H9 (cell line): ENCODE results near the gene FKBP8. TPM values are rescaled to one million over a fixed set of nuclear protein-coding genes. Genes with fewer than 3 reads are reported as not detected.

ENCODE experiments used
- DNase-seq: peaks from one replicate; pipeline ENCODE4 v3.0.0-alpha.2; 2017
- H2AFZ ChIP-seq: one replicate; pipeline ENCODE4 v1.6.1; 2013; ENCODE audit warnings: mild to moderate bottlenecking, low read length, control low read depth, moderate library complexity
- H2AK5ac ChIP-seq: 2 replicates; pipeline ENCODE4 v1.6.1; 2013; ENCODE audit warnings: low read length, control low read depth, mixed read lengths; ENCODE audit not compliant: insufficient read length
- H2BK120ac ChIP-seq: one replicate; pipeline ENCODE4 v1.6.1; 2013; ENCODE audit warnings: low read depth, mild to moderate bottlenecking, low read length, control low read depth, inconsistent platforms; ENCODE audit not compliant: poor library complexity, severe bottlenecking
- H2BK12ac ChIP-seq: 2 replicates; pipeline ENCODE4 v1.6.1; 2013; ENCODE audit warnings: low read length, control low read depth, mixed read lengths, low read depth; ENCODE audit not compliant: insufficient read length
- H2BK15ac ChIP-seq: 2 replicates; pipeline ENCODE4 v1.6.1; 2013; ENCODE audit warnings: low read depth, low read length, control low read depth
- H2BK20ac ChIP-seq: one replicate; pipeline ENCODE4 v1.6.1; 2013; ENCODE audit warnings: low read depth, mild to moderate bottlenecking, low read length, control low read depth, inconsistent platforms; ENCODE audit not compliant: poor library complexity, severe bottlenecking
- H2BK5ac ChIP-seq: 2 replicates; pipeline ENCODE4 v1.6.1; 2013; ENCODE audit warnings: low read length, control low read depth, mixed read lengths; ENCODE audit not compliant: insufficient read length
- H3K14ac ChIP-seq: 2 replicates; pipeline ENCODE4 v1.6.1; 2013; ENCODE audit warnings: low read length, control low read depth; ENCODE audit not compliant: insufficient read depth
- H3K18ac ChIP-seq: 2 replicates; pipeline ENCODE4 v1.6.1; 2013; ENCODE audit warnings: low read depth, mild to moderate bottlenecking, mixed read lengths, low read length, control low read depth; ENCODE audit not compliant: insufficient read length
- H3K23ac ChIP-seq: 2 replicates; pipeline ENCODE4 v1.6.1; 2013; ENCODE audit warnings: low read length, control low read depth, mixed read lengths, low read depth; ENCODE audit not compliant: insufficient read length
- H3K23me2 ChIP-seq: 2 replicates; pipeline ENCODE4 v1.6.1; 2013; ENCODE audit warnings: low read depth, mild to moderate bottlenecking, mixed read lengths, low read length, control low read depth; ENCODE audit not compliant: insufficient read length, poor library complexity, severe bottlenecking
- H3K27ac ChIP-seq: 2 replicates; pipeline ENCODE4 v1.5.1; 2013; ENCODE audit warnings: low read length, control low read depth, mixed read lengths, low read depth; ENCODE audit not compliant: insufficient read length
- H3K27me3 ChIP-seq: 2 replicates; pipeline ENCODE4 v1.6.1; 2013; ENCODE audit warnings: low read length, control low read depth, inconsistent platforms; ENCODE audit not compliant: insufficient read depth
- H3K4ac ChIP-seq: 2 replicates; pipeline ENCODE4 v1.6.1; 2013; ENCODE audit warnings: low read depth, mild to moderate bottlenecking, control low read depth, inconsistent platforms, low read length, moderate library complexity
- H3K4me1 ChIP-seq: 2 replicates; pipeline ENCODE4 v1.6.1; 2013; ENCODE audit warnings: low read length, control low read depth, inconsistent platforms; ENCODE audit not compliant: insufficient read depth
- H3K4me2 ChIP-seq: 2 replicates; pipeline ENCODE4 v1.6.1; 2013; ENCODE audit warnings: low read length, control low read depth, mixed read lengths; ENCODE audit not compliant: insufficient read length, insufficient read depth
- H3K56ac ChIP-seq: 2 replicates; pipeline ENCODE4 v1.6.1; 2013; ENCODE audit warnings: low read depth, mild to moderate bottlenecking, mixed read lengths, low read length, control low read depth; ENCODE audit not compliant: insufficient read length
- H3K79me1 ChIP-seq: 2 replicates; pipeline ENCODE4 v1.6.1; 2013; ENCODE audit warnings: low read depth, mild to moderate bottlenecking, moderate library complexity, low read length, control low read depth, inconsistent platforms; ENCODE audit not compliant: insufficient read depth, poor library complexity, severe bottlenecking
- H3K79me2 ChIP-seq: 2 replicates; pipeline ENCODE4 v1.6.1; 2013; ENCODE audit warnings: low read length, control low read depth, inconsistent platforms; ENCODE audit not compliant: insufficient read depth
- H3K9ac ChIP-seq: 2 replicates; pipeline ENCODE4 v1.6.1; 2013; ENCODE audit warnings: low read length, control low read depth, mixed read lengths; ENCODE audit not compliant: insufficient read length; ENCODE audit errors: extremely low read depth
- H3K9me3 ChIP-seq: one replicate; pipeline ENCODE4 v1.6.1; 2013; ENCODE audit warnings: low read depth, low read length, inconsistent platforms; ENCODE audit not compliant: control insufficient read depth
- H3T11ph ChIP-seq: one replicate; pipeline ENCODE4 v1.6.1; 2013; ENCODE audit warnings: mild to moderate bottlenecking, low read length, control low read depth, inconsistent platforms
- H4K20me1 ChIP-seq: one replicate; pipeline ENCODE4 v1.6.1; 2013; ENCODE audit not compliant: control insufficient read depth, insufficient read length, insufficient read depth
- H4K5ac ChIP-seq: 2 replicates; pipeline ENCODE4 v1.6.1; 2013; ENCODE audit warnings: low read depth, mild to moderate bottlenecking, mixed read lengths, low read length, control low read depth; ENCODE audit not compliant: insufficient read length
- H4K8ac ChIP-seq: replicated peaks from 2 replicates; pipeline ENCODE4 v1.6.1; 2013; ENCODE audit warnings: low read length, control low read depth, mixed read lengths, low read depth; ENCODE audit not compliant: insufficient read length
- H4K91ac ChIP-seq: 2 replicates; pipeline ENCODE4 v1.6.1; 2013; ENCODE audit warnings: low read depth, mild to moderate bottlenecking, moderate library complexity, mixed read lengths, low read length, control low read depth; ENCODE audit not compliant: insufficient read length
- H3K27ac Mint-ChIP-seq, 3 experiments: 2 replicates in 2 of 3; 3 replicates in 1 of 3; pipeline ENCODE4 v1.8.0; 2020 to 2021; ENCODE audit warnings: mixed read lengths in 3 of 3, mild to moderate bottlenecking in 1 of 3, moderate library complexity in 1 of 3
- H3K27me3 Mint-ChIP-seq: 2 replicates; pipeline ENCODE4 v1.8.0; 2021; ENCODE audit warnings: low read depth, mild to moderate bottlenecking, moderate library complexity, mixed read lengths
- H3K36me3 Mint-ChIP-seq, 3 experiments: 2 replicates in 2 of 3; 3 replicates in 1 of 3; pipeline ENCODE4 v1.8.0; 2020 to 2021; ENCODE audit warnings: low read depth in 3 of 3, mixed read lengths in 3 of 3; ENCODE audit not compliant: insufficient read depth in 1 of 3
- H3K4me1 Mint-ChIP-seq, 2 experiments: 2 replicates each; pipeline ENCODE4 v1.8.0; 2020; ENCODE audit warnings: mixed read lengths in 2 of 2
- H3K4me3 Mint-ChIP-seq, 2 experiments: 2 replicates in 1 of 2; 3 replicates in 1 of 2; pipeline ENCODE4 v1.8.0; 2020 to 2021; ENCODE audit warnings: mild to moderate bottlenecking in 2 of 2, mixed read lengths in 2 of 2, moderate library complexity in 1 of 2
- H3K9me3 Mint-ChIP-seq, 2 experiments: 2 replicates in 1 of 2; 3 replicates in 1 of 2; pipeline ENCODE4 v1.8.0; 2020; ENCODE audit warnings: mild to moderate bottlenecking in 2 of 2, mixed read lengths in 2 of 2, moderate library complexity in 1 of 2
- CTCF ChIP-seq: fragments of 200-600 bp; sonication (generic); conservative IDR thresholded peaks from 3 replicates; pipeline ENCODE4 v1.8.0; 2021; ENCODE audit warnings: antibody characterized with exemption, mild to moderate bottlenecking
- WGBS: extraction: QIAGEN DNeasy Blood & Tissue Kit; methylation state at CpG from one replicate; pipeline ENCODE4 v1.1.7; 2013; ENCODE audit warnings: missing lambda C conversion rate, low lambda C conversion rate, mixed read lengths; ENCODE audit not compliant: insufficient read length; ENCODE audit errors: extremely low coverage; 5-methylcytosine and 5-hydroxymethylcytosine counted together
- total RNA-seq: library from RNA; stranded (reverse); gene quantifications from 2 replicates; pipeline ENCODE4 v1.2.1, GENCODE V29; 2021

Gene FKBP8
- total RNA-seq, 1 experiment from 2014 or later = 308 TPM

DNA sequence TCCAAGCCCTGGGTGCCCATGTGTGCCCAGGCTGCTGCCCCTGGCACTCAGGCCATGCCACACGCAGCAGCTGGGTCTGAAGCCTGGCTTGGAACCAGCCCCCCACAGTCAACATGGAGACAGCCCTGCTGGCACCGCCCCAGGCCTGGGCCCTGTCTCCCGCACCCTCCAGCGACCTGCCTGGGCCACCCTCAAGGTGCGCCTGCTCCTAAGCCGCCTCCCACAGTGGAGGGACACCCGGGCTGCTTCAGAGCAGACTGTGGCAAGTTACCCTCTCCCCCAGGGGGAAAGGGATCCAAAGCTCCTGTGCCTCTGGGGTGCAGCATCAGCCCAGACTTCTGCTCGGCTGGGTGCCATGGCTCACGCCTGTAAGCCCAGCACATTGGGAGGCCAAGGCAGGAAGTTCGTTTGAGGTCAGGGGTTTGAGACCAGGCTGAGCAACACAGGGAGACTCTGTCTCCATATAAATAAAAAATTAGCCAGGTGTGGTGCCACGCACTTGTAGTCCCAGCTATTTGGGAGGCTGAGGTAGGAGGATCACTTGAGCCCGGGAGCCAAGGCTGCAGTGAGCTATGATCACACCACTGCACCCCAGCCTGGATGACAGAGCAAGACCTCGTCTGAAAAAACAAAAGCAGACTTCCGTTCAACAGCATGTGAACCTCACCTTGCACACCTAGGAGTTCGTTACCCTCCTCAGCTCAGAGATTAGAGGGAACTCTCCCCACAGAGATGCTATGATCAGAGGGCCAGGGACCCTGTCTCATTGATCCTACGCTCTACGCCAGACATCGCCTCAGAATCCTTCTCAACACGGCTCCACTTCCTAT, 37.1 kb downstream of the FKBP8 start:
- no peaks in the 10 kb centered on the region for H3K23me2 ChIP-seq
- H3K27ac ChIP-seq = no peak overlapping the region
- no peak overlapping the region for H3K4ac ChIP-seq
- no peak overlapping the region for H3K23ac ChIP-seq
- no peak overlapping the region for H2BK5ac ChIP-seq
- H3K4me2 ChIP-seq = no peak overlapping the region
- no peak overlapping the region for H2BK20ac ChIP-seq
- Mint-ChIP-seq H3K9me3 (no peaks in the 10 kb centered on the region), H3K27me3 (no peaks in the 10 kb centered on the region), H3K27ac (peak overlapping the region; percentile 13 to 87 (median 82); a peak in 2 of 7 replicates), H3K4me1 (peaks cover 13 to 14% of the 10 kb centered on the region in 2 experiments), H3K36me3 (no peaks in the 10 kb centered on the region; a peak in 1 of 7 replicates), H3K4me3 (no peak overlapping the region)
- no peak overlapping the region for H3K9ac ChIP-seq
- no peak overlapping the region for H2BK120ac ChIP-seq
- H3K79me1 ChIP-seq = peaks cover 2% of the 10 kb centered on the region
- no peak overlapping the region for H2AFZ ChIP-seq
- no peak overlapping the region for H4K8ac ChIP-seq
- H2BK15ac ChIP-seq = no peak overlapping the region
- WGBS = no CpG with 5 or more reads among the region's 19 CpGs
- H3K56ac ChIP-seq = no peak overlapping the region
- H2AK5ac ChIP-seq = no peak overlapping the region
- no peak overlapping the region for H3T11ph ChIP-seq
- no peaks in the 10 kb centered on the region for H3K9me3 ChIP-seq
- no peaks in the 10 kb centered on the region for H3K4me1 ChIP-seq
- H4K20me1 ChIP-seq = peaks cover 3% of the 10 kb centered on the region
- H4K91ac ChIP-seq = no peak overlapping the region
- H3K79me2 ChIP-seq = peaks cover under 1% of the 10 kb centered on the region; the same call in 1 of the 2 replicates
- no peak overlapping the region for H3K18ac ChIP-seq
- DNase-seq = no peak
- TF ChIP-seq CTCF = no peak
- H4K5ac ChIP-seq = no peak overlapping the region
- H2BK12ac ChIP-seq = no peak overlapping the region
- no peak overlapping the region for H3K14ac ChIP-seq
- no peaks in the 10 kb centered on the region for H3K27me3 ChIP-seq
